Ovary (tissue), 9 donors: ENCODE results near the gene FBN1. TPM values are rescaled to one million over a fixed set of nuclear protein-coding genes. Genes with fewer than 3 reads are reported as not detected.
A peak's percentile ranks its signal among the peaks of the same experiment; 100 is the strongest.

Experiments used
- DNase-seq, 5 donors: peaks; one replicate each; pipeline ENCODE4 v3.0.0-alpha.2; 2019 to 2020
- H3K27ac ChIP-seq, 2 donors: fragments of 200-600 bp; one replicate each; pipeline versions ENCODE4 v1.5.1 to v1.8.0; 2019 to 2022
- H3K27me3 ChIP-seq: fragments of 200-600 bp; one replicate; pipeline ENCODE4 v1.8.0; 2022
- H3K36me3 ChIP-seq: fragments of 200-600 bp; sonication (generic); one replicate; pipeline ENCODE4 v1.5.1; 2019
- H3K4me1 ChIP-seq: one replicate; pipeline ENCODE4 v1.8.1; 2013; ENCODE audit warnings: mild to moderate bottlenecking, moderate library complexity; ENCODE audit not compliant: insufficient read depth
- H3K4me3 ChIP-seq: fragments of 200-600 bp; sonication (generic); one replicate; pipeline ENCODE4 v1.5.1; 2017
- H3K9me3 ChIP-seq, 2 donors: fragments of 200-600 bp in 1 of 2; sonication (generic) in 1 of 2; one replicate each; pipeline versions ENCODE4 v1.5.1 to v1.8.1; 2013 to 2019; ENCODE audit warnings: mild to moderate bottlenecking in 1 of 2, moderate library complexity in 1 of 2
- CTCF ChIP-seq, 3 donors: fragments of 450-650 bp in 2 of 3; fragments of 200-600 bp in 1 of 3; IDR thresholded peaks; one replicate each; pipeline versions ENCODE4 v1.5.1 to v1.8.0; 2016 to 2022; ENCODE audit warnings: antibody characterized with exemption in 3 of 3, mild to moderate bottlenecking in 1 of 3
- EP300 ChIP-seq: sonication (generic); formaldehyde crosslinking; IDR thresholded peaks from one replicate; pipeline ENCODE4 v1.6.1; 2017; ENCODE audit warnings: antibody characterized with exemption
- POLR2A ChIP-seq: fragments of 450-650 bp; IDR thresholded peaks from one replicate; pipeline ENCODE4 v1.6.1; 2017; ENCODE audit warnings: antibody characterized with exemption, mild to moderate bottlenecking, moderate library complexity
- WGBS, 3 donors: extraction: QIAGEN DNeasy Blood & Tissue Kit in 1 of 3; methylation state at CpG; one replicate each; pipeline versions ENCODE4 v1.1.5 to v1.1.7; 2013 to 2017; 5-methylcytosine and 5-hydroxymethylcytosine counted together
- intact Hi-C, 4 donors: fragments of 100-400 bp; cut with DNase I; formaldehyde crosslinking; loops; one replicate each; pipeline versions ENCODE4 v1.11.0 to v1.15.1; 2022 to 2023
- polyA plus RNA-seq, 2 donors: library from polyadenylated mRNA; stranded (reverse); fragments of 200-250 nt in 1 of 2; fragments of 350-450 nt in 1 of 2; fragmentation: Illumina TruSeq in 1 of 2; extraction: RNeasy Lipid Tissue Mini Kit (QIAGEN cat#74804) in 1 of 2; gene quantifications; one replicate each; pipeline ENCODE4 v1.2.3, GENCODE V29; 2013 to 2014
- total RNA-seq, 7 donors: library from RNA; depleted of rRNA in 2 of 7; stranded (reverse); fragments of >200 nt in 2 of 7; fragmentation: NEBNext Ultra II Directional in 3 of 7; extraction: Animal tissue kit (Norgen Biotek cat#: 25700) in 3 of 7; gene quantifications; one replicate each; pipeline versions ENCODE4 v1.1.0 to v1.2.4, GENCODE V29; 2016 to 2023
- donor health status: DM: no; HTN: no; CAD: no; lungs with moderate emphysema.
- donor health status: DM: no; HTN: no; CAD: no.
- donor health status: Bipolar disorder and iron deficiency.
- donor health status: DM: yes; HTN: yes; CAD: no.
- donor health status: DM: no; HTN: no; CAD: no.
- donor health status: DM: yes; HTN: yes; CAD: no.

Gene FBN1
- total and polyA plus RNA-seq, 9 donors, result 62.5 to 159 (median 97.4) TPM

- WGBS, 3 donors, result 73 to 74% (median 74%) methylated on average over 4 of the region's 4 CpGs
- H3K36me3 ChIP-seq, result no peaks in the 10 kb centered on the region
- no peaks in the 10 kb centered on the region for H3K4me1 ChIP-seq
- no peaks in the 10 kb centered on the region for H3K9me3 ChIP-seq
- TF ChIP-seq CTCF (IDR thresholded peaks at IDR 0.05) (no peak), POLR2A (no peak), EP300 (no peak)
- intact Hi-C loops, result no loop called here
- no peak overlapping the region for H3K4me3 ChIP-seq
- DNase-seq, result no peak
- no peak overlapping the region for H3K27ac ChIP-seq
- H3K27me3 ChIP-seq, result no peaks in the 10 kb centered on the region
Observed at GRCh38 chr15:48463366-48463880, 182.1 kb downstream of the FBN1 start.

- Histone ChIP-seq H3K36me3 (no peaks in the 10 kb centered on the region), H3K9me3 (no peaks in the 10 kb centered on the region), H3K27me3 (no peaks in the 10 kb centered on the region), H3K27ac (no peak overlapping the region), H3K4me3 (no peak overlapping the region), H3K4me1 (no peaks in the 10 kb centered on the region)
- 52 to 76% (median 63%) methylated on average over 4 of the region's 4 CpGs for WGBS, 3 donors
- DNase-seq, result no peak
- intact Hi-C loops, result no loop called here
- TF ChIP-seq CTCF (IDR thresholded peaks at IDR 0.05), result no peak
- no peak for TF ChIP-seq EP300
- TF ChIP-seq POLR2A, result no peak
Observed at GRCh38 chr15:48462688-48463087, 182.8 kb downstream of the FBN1 start.

- H3K27ac ChIP-seq, result peak overlapping the region in 1 of 2 donors; percentile 3
- no peak overlapping the region for H3K4me3 ChIP-seq
- no peaks in the 10 kb centered on the region for H3K36me3 ChIP-seq
- no peak for TF ChIP-seq CTCF (IDR thresholded peaks at IDR 0.05)
- TF ChIP-seq EP300, result no peak
- no peak for TF ChIP-seq POLR2A
- WGBS, 3 donors, result 62 to 69% (median 64%) methylated on average over 7 of the region's 7 CpGs
- no peak for DNase-seq
- no peaks in the 10 kb centered on the region for H3K27me3 ChIP-seq
- no peaks in the 10 kb centered on the region for H3K4me1 ChIP-seq
- H3K9me3 ChIP-seq, result no peaks in the 10 kb centered on the region
- intact Hi-C loops, result no loop called here
Observed at GRCh38 chr15:48459571-48460442, 185.7 kb downstream of the FBN1 start.

GRCh38 chr15:48458876-48459275, 186.6 kb downstream of the FBN1 start:
- WGBS, 3 donors, result 37 to 60% (median 43%) methylated on average over 2 of the region's 2 CpGs
- Histone ChIP-seq H3K9me3 (no peaks in the 10 kb centered on the region), H3K4me1 (no peaks in the 10 kb centered on the region), H3K36me3 (no peaks in the 10 kb centered on the region), H3K27ac (peak overlapping the region in 1 of 2 donors; percentile 3), H3K4me3 (no peak overlapping the region), H3K27me3 (no peaks in the 10 kb centered on the region)
- intact Hi-C loops, result no loop called here
- no peak for DNase-seq
- TF ChIP-seq CTCF (IDR thresholded peaks at IDR 0.05) (no peak), POLR2A (no peak), EP300 (no peak)
